Measurements from ENCODE around the gene ZFPM1. TPM values are rescaled to one million over a fixed set of nuclear protein-coding genes. Genes with fewer than 3 reads are reported as not detected.

The ZFPM1 gene
- total and polyA plus RNA-seq, 2 experiments from 2014 or later: 0.53 to 2.2 TPM

DNA sequence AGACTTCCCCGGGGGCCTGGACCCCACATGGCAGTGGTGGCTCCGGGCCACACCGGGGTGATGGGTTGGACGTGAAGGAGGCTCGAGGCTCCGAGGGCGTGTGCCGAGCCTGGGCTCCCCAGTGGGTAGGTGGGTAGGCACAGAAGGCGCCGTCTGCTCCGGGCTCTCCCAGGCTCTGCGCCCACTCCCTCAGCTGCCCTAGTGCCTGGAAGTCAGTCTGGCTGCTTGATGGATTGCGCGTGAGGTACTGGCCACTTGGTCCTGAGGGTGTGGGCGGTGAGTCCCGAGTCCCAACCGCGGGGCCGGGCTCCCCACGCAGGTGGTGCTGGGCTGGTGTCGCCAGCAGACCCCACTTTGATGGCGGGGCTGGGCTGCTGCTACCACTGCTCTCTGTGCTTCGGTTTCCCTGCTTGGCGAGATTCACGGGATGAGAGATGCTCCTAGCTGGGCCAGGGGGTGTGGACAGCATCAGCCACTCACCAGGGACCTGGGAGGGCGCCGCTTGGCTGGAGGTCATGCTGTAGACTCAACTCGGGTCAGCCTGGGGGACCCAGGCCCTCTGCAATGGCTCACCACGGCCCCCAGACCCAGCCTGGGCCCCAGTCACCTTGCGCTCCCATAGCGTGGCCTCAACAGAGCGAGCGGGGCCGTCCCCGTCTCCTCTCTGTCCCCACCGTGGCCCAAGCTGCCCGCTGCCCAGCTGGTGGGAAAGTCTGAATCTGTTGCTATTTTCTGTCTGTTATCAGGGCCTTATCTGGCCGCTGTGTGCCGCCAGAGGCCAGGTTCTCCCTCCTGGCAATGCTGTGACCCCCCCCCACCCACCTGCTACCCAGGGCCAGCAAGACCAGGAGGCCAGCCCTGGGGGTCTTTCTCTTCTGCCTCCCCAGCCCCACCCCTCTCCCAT is 26.1 kb downstream of the ZFPM1 start (continued):
- TF ChIP-seq ETS1 (IDR thresholded peaks at IDR 0.05) (no peak), CREB1 (CRISPR knock-in tag; IDR thresholded peaks at IDR 0.05; ENCODE audit: low read depth) (no peak), JUNB (IDR thresholded peaks at IDR 0.05; ENCODE audit: unreplicated experiment) (no peak), REST (IDR thresholded peaks at IDR 0.05; ENCODE audit: unreplicated experiment) (no peak), EZH2 (IDR thresholded peaks at IDR 0.05; ENCODE audit: low read depth, unreplicated experiment) (no peak), EZH2phosphoT487 (IDR thresholded peaks at IDR 0.05; ENCODE audit: unreplicated experiment) (no peak)

GRCh38 chr16:88479793-88480760 is 27.0 kb downstream of the ZFPM1 start:
- H3K27me3 ChIP-seq (ENCODE audit: insufficient read depth): no peaks in the 10 kb centered on the region
- DNase-seq (ENCODE audit: low spot score): no peak
- ATAC-seq: no peak
- no peaks in the 10 kb centered on the region for H4K20me1 ChIP-seq (replicated peaks; ENCODE audit: insufficient read depth)
- no peaks in the 10 kb centered on the region for H3K4me1 ChIP-seq (ENCODE audit: insufficient read depth)
- no peak overlapping the region for H2AFZ ChIP-seq
- no peaks in the 10 kb centered on the region for H3K9me2 ChIP-seq (ENCODE audit: insufficient read depth)
- H3F3A ChIP-seq (replicated peaks; ENCODE audit: low read depth): no peaks in the 10 kb centered on the region
- no peak overlapping the region for H3K4me3 ChIP-seq
- H3K27ac ChIP-seq (ENCODE audit: low read depth): no peak overlapping the region
- Mint-ChIP-seq H3K9me3 (no peaks in the 10 kb centered on the region), H3K4me3 (no peak overlapping the region), H3K4me1 (peaks cover 2% of the 10 kb centered on the region), H3K27ac (no peak overlapping the region), H3K36me3 (ENCODE audit: low read depth) (no peaks in the 10 kb centered on the region), H3K27me3 (ENCODE audit: insufficient read depth, low read depth, poor library complexity) (peaks cover 8% of the 10 kb centered on the region)
- H3K79me2 ChIP-seq (replicated peaks; ENCODE audit: insufficient read depth): no peaks in the 10 kb centered on the region
- H3K36me3 ChIP-seq (ENCODE audit: insufficient read depth): no peaks in the 10 kb centered on the region
- H3K4me2 ChIP-seq: no peak overlapping the region
- TF ChIP-seq EZH2 (IDR thresholded peaks at IDR 0.05; ENCODE audit: low read depth, unreplicated experiment) (no peak), ZNF114 (CRISPR knock-in tag; IDR thresholded peaks at IDR 0.05) (no peak), ZNF331 (CRISPR knock-in tag; IDR thresholded peaks at IDR 0.05; ENCODE audit: low read depth) (no peak), STAT1 (IDR thresholded peaks at IDR 0.05; ENCODE audit: unreplicated experiment) (no peak), ETS1 (IDR thresholded peaks at IDR 0.05) (no peak)

Data from GM23338 (cell line).